Astrocyte (in vitro differentiated cells and primary cell): ENCODE measurements around the gene DISC1. TPM values are rescaled to one million over a fixed set of nuclear protein-coding genes. Genes with fewer than 3 reads are reported as not detected.

Source experiments
- DNase-seq: peaks from one replicate; pipeline ENCODE4 v3.0.0-alpha.2; 2010; ENCODE audit warnings: low read depth
- FAIRE-seq: peaks from 2 replicates; lab custom pipeline; 2011; peaks lifted over from hg19 to GRCh38; lab: Jason Lieb, UNC
- H2AFZ ChIP-seq: 2 replicates; pipeline ENCODE4 v1.6.0; 2012; ENCODE audit warnings: low read depth, low read length, inconsistent platforms
- H3K27ac ChIP-seq: 2 replicates; pipeline ENCODE4 v1.5.1; 2011; ENCODE audit warnings: low read depth, low read length, inconsistent platforms
- H3K27me3 ChIP-seq: 2 replicates; pipeline ENCODE4 v1.6.0; 2011; ENCODE audit warnings: low read length, inconsistent platforms; ENCODE audit not compliant: insufficient read depth
- H3K36me3 ChIP-seq: 2 replicates; pipeline ENCODE4 v1.5.1; 2011; ENCODE audit warnings: low read length, inconsistent platforms; ENCODE audit not compliant: insufficient read depth
- H3K4me1 ChIP-seq: 2 replicates; pipeline ENCODE4 v1.5.1; 2011; ENCODE audit warnings: low read length, inconsistent platforms; ENCODE audit not compliant: insufficient read depth
- H3K4me2 ChIP-seq: 2 replicates; pipeline ENCODE4 v1.6.0; 2012; ENCODE audit warnings: low read length, inconsistent platforms
- H3K4me3 ChIP-seq: 2 replicates; pipeline ENCODE4 v1.5.1; 2011; ENCODE audit warnings: low read depth, mild to moderate bottlenecking, low read length, inconsistent platforms; ENCODE audit not compliant: insufficient read depth
- H3K79me2 ChIP-seq: 2 replicates; pipeline ENCODE4 v1.6.0; 2012; ENCODE audit warnings: mild to moderate bottlenecking, low read length, inconsistent platforms; ENCODE audit not compliant: insufficient read depth
- H3K9ac ChIP-seq: 2 replicates; pipeline ENCODE4 v1.6.0; 2012; ENCODE audit warnings: mild to moderate bottlenecking, low read length, inconsistent platforms
- H3K9me3 ChIP-seq: 2 replicates; pipeline ENCODE4 v1.5.1; 2012; ENCODE audit warnings: low read depth, mild to moderate bottlenecking, low read length, inconsistent platforms; ENCODE audit not compliant: insufficient read depth
- H4K20me1 ChIP-seq: 2 replicates; pipeline ENCODE4 v1.6.0; 2012; ENCODE audit warnings: low read length, inconsistent platforms; ENCODE audit not compliant: insufficient read depth
- H3K27ac Mint-ChIP-seq: one replicate; pipeline ENCODE4 v1.8.0; 2021; ENCODE audit warnings: mild to moderate bottlenecking, mixed read lengths; ENCODE audit not compliant: unreplicated experiment
- H3K27me3 Mint-ChIP-seq: one replicate; pipeline ENCODE4 v1.8.0; 2021; ENCODE audit warnings: low read depth, mixed read lengths; ENCODE audit not compliant: unreplicated experiment
- H3K36me3 Mint-ChIP-seq: one replicate; pipeline ENCODE4 v1.8.0; 2021; ENCODE audit warnings: low read depth, mixed read lengths; ENCODE audit not compliant: unreplicated experiment
- H3K4me1 Mint-ChIP-seq: one replicate; pipeline ENCODE4 v1.8.0; 2021; ENCODE audit warnings: low read depth, mixed read lengths; ENCODE audit not compliant: unreplicated experiment
- H3K4me3 Mint-ChIP-seq: one replicate; pipeline ENCODE4 v1.8.0; 2021; ENCODE audit warnings: mild to moderate bottlenecking, moderate library complexity, mixed read lengths; ENCODE audit not compliant: unreplicated experiment
- H3K9me3 Mint-ChIP-seq: one replicate; pipeline ENCODE4 v1.8.0; 2021; ENCODE audit warnings: mild to moderate bottlenecking, mixed read lengths; ENCODE audit not compliant: unreplicated experiment
- CTCF ChIP-seq: IDR thresholded peaks from 2 replicates; pipeline ENCODE4 v1.5.1; 2011; ENCODE audit warnings: low read depth, mild to moderate bottlenecking, inconsistent platforms, low read length, moderate library complexity; ENCODE audit not compliant: insufficient read depth
- EZH2 ChIP-seq: IDR thresholded peaks from 2 replicates; pipeline ENCODE4 v1.6.1; 2012; ENCODE audit warnings: mild to moderate bottlenecking, low read length, inconsistent platforms; ENCODE audit not compliant: insufficient read depth
- total RNA-seq: library from RNA; stranded (reverse); gene quantifications from 2 replicates; pipeline ENCODE4 v1.2.1, GENCODE V29; 2021

The DISC1 gene
- total RNA-seq, 1 donor from 2014 or later = 9.1 TPM

GRCh38 chr1:231970684-231971083 lies 344.1 kb downstream of the DISC1 start:
- Histone ChIP-seq H4K20me1 (no peaks in the 10 kb centered on the region), H3K36me3 (no peaks in the 10 kb centered on the region), H3K9ac (no peak overlapping the region), H3K27me3 (no peaks in the 10 kb centered on the region), H2AFZ (no peak overlapping the region), H3K4me2 (no peak overlapping the region), H3K9me3 (no peaks in the 10 kb centered on the region), H3K4me1 (peaks cover 12% of the 10 kb centered on the region), H3K4me3 (no peak overlapping the region), H3K79me2 (no peaks in the 10 kb centered on the region), H3K27ac (no peak overlapping the region)
- FAIRE-seq (no peak), DNase-seq (no peak)
- Mint-ChIP-seq H3K36me3 (no peaks in the 10 kb centered on the region), H3K9me3 (peaks cover 4% of the 10 kb centered on the region), H3K4me1 (peaks cover 30% of the 10 kb centered on the region), H3K27ac (no peak overlapping the region), H3K4me3 (no peak overlapping the region), H3K27me3 (no peaks in the 10 kb centered on the region)
- TF ChIP-seq EZH2 (no peak), CTCF (no peak)

GRCh38 chr1:231971397-231972110 lies 345.0 kb downstream of the DISC1 start:
- peak; percentile 89 for DNase-seq
- H3K4me2 ChIP-seq = peak overlapping the region; percentile 39
- Mint-ChIP-seq H3K4me3 (no peak overlapping the region), H3K27me3 (no peaks in the 10 kb centered on the region), H3K4me1 (peaks cover 32% of the 10 kb centered on the region), H3K36me3 (peaks cover 1% of the 10 kb centered on the region), H3K27ac (no peak overlapping the region), H3K9me3 (peaks cover 4% of the 10 kb centered on the region)
- H3K9me3 ChIP-seq = no peaks in the 10 kb centered on the region
- FAIRE-seq = no peak
- no peaks in the 10 kb centered on the region for H4K20me1 ChIP-seq
- TF ChIP-seq EZH2 (no peak), CTCF (no peak)
- no peak overlapping the region for H3K27ac ChIP-seq
- H3K4me3 ChIP-seq = no peak overlapping the region
- no peaks in the 10 kb centered on the region for H3K79me2 ChIP-seq
- H2AFZ ChIP-seq = no peak overlapping the region
- no peak overlapping the region for H3K9ac ChIP-seq
- no peaks in the 10 kb centered on the region for H3K27me3 ChIP-seq
- peaks cover 12% of the 10 kb centered on the region for H3K4me1 ChIP-seq
- H3K36me3 ChIP-seq = no peaks in the 10 kb centered on the region

DNA sequence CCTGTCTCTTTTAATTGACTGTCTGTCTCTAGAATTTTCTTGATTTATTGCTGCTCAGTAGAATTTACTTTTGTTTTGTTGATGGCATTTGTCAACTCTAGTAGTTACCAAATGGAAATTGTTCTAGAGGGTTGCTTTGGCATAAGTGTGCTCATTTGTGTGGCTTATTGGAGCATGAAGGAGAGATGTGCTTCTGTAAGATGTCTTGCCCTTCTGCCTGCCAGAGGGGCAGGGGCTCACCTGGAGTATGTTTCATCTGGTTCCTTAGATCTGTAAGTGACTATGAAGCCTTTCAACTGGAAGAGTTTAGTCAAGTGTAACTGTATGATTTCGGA lies 345.5 kb downstream of the DISC1 start:
- H3K4me2 ChIP-seq = peak overlapping the region; percentile 39
- Mint-ChIP-seq H3K27me3 (no peaks in the 10 kb centered on the region), H3K4me3 (no peak overlapping the region), H3K27ac (no peak overlapping the region), H3K9me3 (peaks cover 5% of the 10 kb centered on the region), H3K36me3 (peaks cover 7% of the 10 kb centered on the region), H3K4me1 (peaks cover 33% of the 10 kb centered on the region)
- DNase-seq = no peak
- H3K36me3 ChIP-seq = no peaks in the 10 kb centered on the region
- H3K9ac ChIP-seq = no peak overlapping the region
- H2AFZ ChIP-seq = no peak overlapping the region
- no peaks in the 10 kb centered on the region for H3K27me3 ChIP-seq
- H3K4me1 ChIP-seq = peaks cover 12% of the 10 kb centered on the region
- H3K27ac ChIP-seq = no peak overlapping the region
- peaks cover under 1% of the 10 kb centered on the region for H3K9me3 ChIP-seq
- no peak for FAIRE-seq
- no peaks in the 10 kb centered on the region for H3K79me2 ChIP-seq
- no peaks in the 10 kb centered on the region for H4K20me1 ChIP-seq
- no peak for TF ChIP-seq CTCF
- no peak for TF ChIP-seq EZH2
- H3K4me3 ChIP-seq = no peak overlapping the region
